NT2/D1 (cell line): ENCODE measurements around the gene FNDC3B.

Experiments
- SUZ12 ChIP-seq: IDR thresholded peaks from 2 replicates; pipeline ENCODE4 v1.6.1; 2011; ENCODE audit not compliant: insufficient read length, insufficient read depth; ENCODE audit errors: extremely low read depth
- ZNF274 ChIP-seq: IDR thresholded peaks from 2 replicates; pipeline ENCODE4 v1.6.1; 2011; ENCODE audit warnings: mild to moderate bottlenecking, low read depth, low read length

- TF ChIP-seq SUZ12 (no peak), ZNF274 (no peak)
Measured at GRCh38 chr3:172096881-172097420, 57.6 kb downstream of the FNDC3B start.
